Panc1 (cell line): ENCODE results near the gene NIFK. TPM values are rescaled to one million over a fixed set of nuclear protein-coding genes. Genes with fewer than 3 reads are reported as not detected.

ENCODE experiments used
- ATAC-seq: fragments of 200-7000 bp; cut with Tn5 transposase; 2 replicates; pipeline ENCODE4 v1.9.1; 2020; ENCODE audit warnings: mild to moderate bottlenecking, moderate library complexity
- BruUV-seq: library from RNA; stranded (reverse); fragments of 400-500 nt; replicated peaks from 2 replicates; lab custom pipeline; 2021; lab: Mats Ljungman, UMichigan
- CTCF ChIA-PET: fragments of 300-600 bp; sonication (Branson Sonifier 250); formaldehyde crosslinking; loops from one replicate; lab custom pipeline; 2022; ENCODE audit warnings: antibody characterized with exemption; lab: Charles Lee
- POLR2A ChIA-PET: fragments of 300-600 bp; sonication (Branson Sonifier 250); formaldehyde crosslinking; loops from one replicate; lab custom pipeline; 2022; ENCODE audit warnings: antibody characterized with exemption; lab: Charles Lee
- DNase-seq: peaks from one replicate; pipeline ENCODE4 v3.0.0-alpha.2; 2010; ENCODE audit warnings: low read depth, low spot score
- H3K27ac ChIP-seq: 2 replicates; pipeline ENCODE4 v1.5.1; 2011; ENCODE audit warnings: mild to moderate bottlenecking, low read length, inconsistent platforms
- H3K27me3 ChIP-seq: fragments of 200-500 bp; sonication (Bioruptor generic); 2 replicates; pipeline ENCODE4 v1.6.0; 2014; ENCODE audit warnings: low read length, inconsistent platforms; ENCODE audit not compliant: control insufficient read depth, insufficient read depth
- H3K36me3 ChIP-seq: fragments of 200-500 bp; sonication (Bioruptor generic); 2 replicates; pipeline ENCODE4 v1.5.1; 2014; ENCODE audit warnings: inconsistent platforms, mild to moderate bottlenecking, low read length, moderate library complexity; ENCODE audit not compliant: control insufficient read depth, insufficient read depth
- H3K4me1 ChIP-seq: 2 replicates; pipeline ENCODE4 v1.5.1; 2011; ENCODE audit warnings: inconsistent platforms, mild to moderate bottlenecking, low read length, moderate library complexity; ENCODE audit not compliant: control insufficient read depth, insufficient read depth
- H3K4me3 ChIP-seq, 2 experiments: 2 replicates each; pipeline ENCODE4 v1.5.1; 2011 to 2012; ENCODE audit warnings: low read depth in 2 of 2, low read length in 2 of 2, mild to moderate bottlenecking in 2 of 2, inconsistent platforms in 1 of 2, moderate library complexity in 1 of 2
- H3K9me3 ChIP-seq: fragments of 200-500 bp; sonication (Bioruptor generic); 2 replicates; pipeline ENCODE4 v1.5.1; 2014; ENCODE audit warnings: low read depth, mild to moderate bottlenecking, inconsistent platforms, low read length, moderate library complexity; ENCODE audit not compliant: control insufficient read depth, insufficient read depth
- CTCF ChIP-seq: fragments of 450-650 bp; IDR thresholded peaks from 2 replicates; pipeline ENCODE4 v1.5.1; 2017; ENCODE audit warnings: mild to moderate bottlenecking
- POLR2AphosphoS5 ChIP-seq: IDR thresholded peaks from 2 replicates; pipeline ENCODE4 v1.6.1; 2012; ENCODE audit warnings: mild to moderate bottlenecking, low read depth, low read length, moderate library complexity
- REST ChIP-seq, 2 experiments: IDR thresholded peaks; 2 replicates each; pipeline ENCODE4 v1.6.1; 2011 to 2012; ENCODE audit warnings: low read depth in 2 of 2, control low read depth in 1 of 2, low read length in 1 of 2, mild to moderate bottlenecking in 1 of 2, moderate library complexity in 1 of 2; ENCODE audit not compliant: insufficient read depth in 1 of 2
- SIN3A ChIP-seq: IDR thresholded peaks from 2 replicates; pipeline ENCODE4 v1.6.1; 2012; ENCODE audit warnings: low read depth, mild to moderate bottlenecking, low read length, moderate library complexity, borderline replicate concordance; ENCODE audit not compliant: insufficient read depth
- TCF7L2 ChIP-seq: IDR thresholded peaks from 2 replicates; pipeline ENCODE4 v1.6.1; 2011; ENCODE audit warnings: mild to moderate bottlenecking, low read depth, low read length, inconsistent platforms
- in situ Hi-C: cut with HindIII; loops from 2 replicates; pipeline ENCODE4 v1.10.0; 2016; ENCODE audit warnings: low sequenced_read_pairs, low pct_unique_long_range_greater_than_20kb
- intact Hi-C: fragments of 100-400 bp; cut with micrococcal nuclease; formaldehyde crosslinking; loops from one replicate; pipeline ENCODE4 v1.10.0; 2022; ENCODE audit not compliant: unreplicated experiment
- total RNA-seq: library from RNA; stranded (reverse); gene quantifications from one replicate; pipeline ENCODE4 v1.2.1, GENCODE V29; 2021; ENCODE audit not compliant: unreplicated experiment

The NIFK gene
- total RNA-seq, 1 experiment from 2014 or later = 84.5 TPM

GRCh38 chr2:121774235-121774634 is 37.6 kb upstream of the NIFK start:
- Histone ChIP-seq H3K9me3 (no peaks in the 10 kb centered on the region), H3K27me3 (no peaks in the 10 kb centered on the region), H3K4me3 (no peak overlapping the region), H3K36me3 (no peaks in the 10 kb centered on the region), H3K4me1 (peaks cover 7% of the 10 kb centered on the region; the same call in 1 of the 2 replicates), H3K27ac (no peak overlapping the region)
- in situ Hi-C loops = no loop called here
- BruUV-seq = no TSS peak
- intact Hi-C loops = no loop called here
- no peak for TF ChIP-seq CTCF
- TF ChIP-seq TCF7L2 = no peak
- no peak for TF ChIP-seq SIN3A
- TF ChIP-seq REST (IDR thresholded peaks at IDR 0.05; ENCODE audit: insufficient read depth in 1 of 2, low read depth in 2 of 2, low read length in 1 of 2) = no peak
- TF ChIP-seq POLR2AphosphoS5 = no peak
- POLR2A ChIA-PET = no interaction called here
- DNase-seq (no peak), ATAC-seq (no peak)
- CTCF ChIA-PET = no interaction called here

GRCh38 chr2:121771976-121772742 is 35.5 kb upstream of the NIFK start:
- ChIA-PET POLR2A (interaction anchor here (0.6 kb wide), 1 partner anchor 15 kb away, joined by 3 read pairs; no protein-coding TSS in a partner anchor), CTCF (no interaction called here)
- Histone ChIP-seq H3K27ac (no peak overlapping the region), H3K4me3 (no peak overlapping the region), H3K36me3 (peaks cover 7% of the 10 kb centered on the region; the same call in 1 of the 2 replicates), H3K9me3 (no peaks in the 10 kb centered on the region), H3K4me1 (no peaks in the 10 kb centered on the region; the same call in 1 of the 2 replicates), H3K27me3 (no peaks in the 10 kb centered on the region)
- no peak for ATAC-seq
- BruUV-seq = no TSS peak
- in situ Hi-C loops = no loop called here
- TF ChIP-seq REST (IDR thresholded peaks at IDR 0.05; ENCODE audit: insufficient read depth in 1 of 2, low read depth in 2 of 2, low read length in 1 of 2) (no peak), SIN3A (no peak)
- intact Hi-C loops = no loop called here
- no peak for DNase-seq
